ENCODE measurements around the gene CTXN3.

Gene CTXN3

DNA sequence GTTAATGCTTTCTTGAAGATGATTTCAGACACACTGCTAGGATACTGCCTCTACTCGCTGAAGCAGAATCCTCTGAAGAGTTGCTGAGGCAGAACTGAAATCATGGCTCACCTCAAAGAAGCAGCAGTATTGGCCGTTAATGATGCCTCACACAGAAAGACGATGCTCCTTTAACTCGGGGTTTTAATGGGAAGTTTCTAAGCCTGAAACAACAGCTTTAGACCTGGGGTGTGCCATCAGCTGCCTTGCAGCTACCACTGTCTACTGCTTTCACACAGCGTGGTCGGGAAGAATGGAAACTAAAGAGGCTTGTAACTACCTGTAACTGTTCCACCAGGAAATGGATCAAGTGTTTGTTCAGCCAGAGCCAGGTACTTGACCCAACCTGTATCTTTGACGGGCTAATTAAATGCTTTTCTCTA, at the start of gene CTXN3:
Gene CTXN3 (plus strand): TSS at position 65 of the 422 bp plus-strand sequence. CDS start 8,440 bp downstream, outside the sequence.
- no peak for DNase-seq

DNA sequence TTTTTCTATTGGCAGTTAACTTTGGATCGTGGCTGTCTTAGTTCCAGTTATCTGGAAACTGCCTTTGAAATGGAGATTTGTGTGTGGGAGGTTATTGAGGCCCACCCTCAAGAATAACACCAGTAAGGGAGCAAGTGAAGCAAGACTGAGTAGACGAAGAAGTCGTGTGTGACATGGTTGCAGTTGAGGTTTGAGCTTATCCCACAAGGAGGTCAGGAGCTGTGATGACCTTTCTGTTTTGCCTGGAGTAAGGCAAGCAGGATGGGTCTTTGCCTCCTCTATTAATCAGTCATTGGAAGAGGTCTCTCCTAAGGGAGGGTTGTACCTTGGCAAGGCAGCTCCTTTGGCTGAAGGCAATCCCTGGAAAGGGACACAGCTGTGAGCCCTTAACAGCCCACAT, 49.6 kb upstream of the CTXN3 start:
- no peak for DNase-seq

DNA sequence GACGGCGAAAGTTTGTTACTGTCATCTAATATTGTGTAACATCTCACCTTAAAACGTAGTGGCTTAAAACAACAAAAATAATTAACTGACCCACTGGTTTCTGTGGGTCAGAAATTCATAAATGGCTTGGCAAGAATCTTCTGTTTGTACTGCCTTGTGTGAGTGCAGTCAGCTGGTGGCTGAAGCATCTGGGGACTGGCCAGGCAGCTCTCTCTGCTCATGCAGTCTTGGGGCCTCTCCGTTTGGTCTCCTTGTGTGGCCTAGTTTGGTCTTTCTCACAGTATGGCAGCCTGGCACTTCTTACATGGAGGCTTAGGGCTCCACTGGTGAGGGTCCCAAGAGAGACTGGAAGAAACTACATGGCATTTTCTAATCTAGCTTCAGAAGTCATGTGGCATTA, 49.0 kb upstream of the CTXN3 start:
- no peak for DNase-seq

DNA sequence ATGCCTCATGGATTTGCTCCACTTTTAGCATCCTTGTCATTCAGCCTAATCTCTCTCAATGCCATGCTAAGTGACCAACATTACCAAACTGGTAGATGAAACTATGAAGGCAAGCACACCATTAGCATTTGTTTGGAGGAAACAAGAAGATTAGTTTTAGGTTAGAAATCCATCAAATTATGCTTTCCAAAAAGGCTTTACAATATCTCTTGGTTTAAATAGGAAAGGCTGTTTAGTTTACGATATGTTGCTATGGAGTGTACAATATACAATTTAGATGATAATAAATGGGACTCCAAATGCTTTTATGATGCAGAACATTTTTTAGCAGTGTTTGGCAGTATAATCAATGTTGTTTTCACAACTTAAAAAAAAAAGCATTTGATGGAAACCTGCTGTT, 47.8 kb upstream of the CTXN3 start:
- DNase-seq, result no peak

DNA sequence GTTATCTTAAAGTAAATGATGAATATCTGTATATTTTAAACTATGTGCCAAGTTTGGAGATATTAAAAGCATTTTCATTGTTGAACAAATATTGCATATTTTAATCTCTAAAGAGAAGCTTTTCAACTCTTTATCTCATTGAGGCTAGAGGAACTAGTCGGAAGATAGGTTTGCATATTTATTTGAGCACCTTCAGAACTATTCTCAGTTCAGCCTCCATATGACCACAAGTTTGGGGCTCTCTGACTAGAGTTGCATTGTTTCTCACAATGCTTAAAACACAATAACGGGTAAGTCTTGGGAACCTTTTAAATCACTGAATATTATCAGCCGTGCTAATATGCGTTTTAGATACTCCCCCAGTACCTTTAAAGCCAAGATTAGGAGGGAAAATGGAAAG, 47.3 kb upstream of the CTXN3 start:
- DNase-seq, result no peak

DNA sequence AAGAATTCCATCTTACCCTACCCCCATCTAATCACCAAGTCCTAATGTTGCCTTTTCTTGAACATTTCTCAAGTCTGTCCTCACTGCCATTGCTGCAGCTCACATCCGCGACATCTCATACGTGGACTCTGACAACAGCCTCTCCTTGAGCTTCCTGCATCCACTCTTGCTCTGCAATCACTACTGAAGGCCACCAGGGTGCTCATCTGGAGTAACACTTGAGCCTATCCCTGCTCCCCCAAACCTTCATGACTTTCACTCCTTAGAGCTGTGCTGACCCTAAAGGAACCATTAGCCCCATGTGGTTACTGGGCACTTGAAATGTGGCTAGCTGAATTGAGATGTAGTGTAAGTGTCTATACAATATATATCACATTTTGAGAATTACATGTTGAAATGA, 46.4 kb upstream of the CTXN3 start:
- no peak for DNase-seq

DNA sequence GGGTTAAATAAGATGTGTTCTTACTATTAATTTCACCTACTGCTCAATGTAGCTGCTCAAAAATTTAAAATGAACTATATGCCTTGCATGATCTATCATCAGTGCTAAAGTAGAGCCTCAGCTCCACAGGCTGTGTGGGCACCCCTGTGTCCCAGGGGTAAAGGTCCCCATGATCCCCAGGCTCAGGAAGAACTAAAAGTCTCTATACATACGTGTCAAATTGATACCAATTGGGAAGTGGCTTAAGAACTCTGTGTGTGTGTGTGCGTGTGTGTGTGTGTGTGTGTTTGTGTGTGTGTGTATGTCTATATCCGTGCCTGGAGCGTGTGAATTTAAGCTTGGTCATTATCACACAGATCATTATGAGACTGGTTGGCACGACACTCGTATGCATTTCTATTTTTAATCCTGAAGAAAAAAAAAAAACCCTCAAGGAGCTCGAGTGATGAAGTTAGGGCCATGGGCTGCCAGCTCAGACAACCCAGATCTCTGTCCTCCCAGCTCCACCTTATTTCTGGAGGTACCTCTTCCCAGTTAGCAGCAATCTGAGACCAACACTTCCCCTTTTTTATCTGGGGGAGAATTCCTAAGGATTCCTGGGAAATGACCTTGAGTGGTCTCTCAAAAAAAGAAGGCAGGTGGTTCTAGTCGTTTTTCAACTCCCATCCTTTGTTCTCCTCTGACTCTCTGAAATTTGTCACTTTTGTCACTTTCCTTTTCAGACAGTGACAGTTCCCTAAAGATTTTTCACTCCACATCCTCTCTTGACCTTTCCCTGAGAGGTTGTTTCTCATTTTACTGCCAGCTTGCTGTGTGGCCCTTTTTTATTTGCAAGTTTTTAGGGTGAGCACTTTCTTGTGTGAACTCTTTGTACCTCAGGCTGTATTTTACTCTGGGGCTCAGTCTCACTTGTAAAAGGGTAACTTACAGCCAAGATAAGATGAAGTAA, 45.7 kb upstream of the CTXN3 start:
- no peak for DNase-seq

DNA sequence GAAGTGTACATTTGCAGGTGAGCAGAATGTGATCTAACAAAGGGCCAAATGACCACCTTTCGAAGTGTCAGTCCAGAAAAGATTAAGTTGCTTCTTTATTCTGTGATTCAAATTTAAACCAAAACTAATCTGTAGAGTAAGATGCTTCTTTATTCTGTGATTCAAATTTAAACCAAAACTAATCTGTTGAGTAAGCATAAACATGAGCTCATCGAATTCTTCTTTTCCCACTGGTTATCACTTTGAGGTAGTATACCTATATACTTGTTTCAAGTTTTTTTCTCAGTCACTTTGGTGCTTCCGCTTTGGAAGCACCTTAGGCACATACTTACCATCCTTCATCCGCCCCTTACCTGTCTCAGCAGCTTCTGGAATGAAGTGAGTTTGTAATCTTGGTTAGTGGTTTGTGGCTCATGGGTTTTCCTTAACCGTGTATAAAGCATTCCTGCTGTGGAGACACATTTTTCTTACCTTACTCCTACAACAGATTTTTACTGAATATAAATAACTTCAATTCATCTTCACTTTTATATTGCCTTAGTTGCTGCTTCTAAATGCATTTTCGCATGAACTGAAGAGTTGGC, 40.7 kb upstream of the CTXN3 start:
- DNase-seq, result no peak

DNA sequence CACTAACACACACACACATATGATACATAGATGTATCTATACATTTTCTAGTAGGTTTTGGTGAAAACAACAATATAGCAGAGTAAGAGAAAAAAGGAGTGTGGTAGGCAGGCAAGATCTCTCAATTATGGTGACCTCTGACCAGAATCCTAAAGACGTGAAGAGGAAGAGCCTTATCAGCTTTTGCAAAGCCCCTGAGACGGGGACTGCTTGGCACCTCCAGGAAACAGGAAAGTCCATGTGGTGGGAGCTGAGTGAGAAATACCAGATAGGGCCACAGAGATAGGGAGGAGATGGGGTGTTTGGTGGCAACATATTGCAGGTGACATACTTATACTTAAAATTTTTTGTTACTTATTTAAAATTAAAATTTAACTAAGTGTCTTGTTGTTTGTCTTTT, 39.9 kb upstream of the CTXN3 start:
- no peak for DNase-seq

DNA sequence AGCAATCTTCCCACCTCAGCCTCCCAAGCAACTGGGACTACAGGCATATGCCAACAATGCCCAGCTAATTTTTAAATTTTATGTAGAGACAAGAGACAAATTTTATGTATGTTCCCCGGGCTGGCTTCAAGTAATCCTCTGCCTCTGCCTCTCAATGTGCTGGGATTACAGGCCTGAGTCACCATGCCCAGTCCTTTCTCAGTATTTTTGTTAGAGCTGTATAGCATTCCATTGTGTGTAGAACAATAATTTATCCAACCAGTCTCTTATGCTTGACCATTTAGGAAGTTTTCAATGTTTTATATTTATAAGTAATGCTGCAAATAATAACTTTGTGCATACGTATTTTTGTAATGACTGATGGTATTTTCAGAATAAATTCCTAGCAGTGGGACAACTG, 38.9 kb upstream of the CTXN3 start:
- no peak for DNase-seq

DNA sequence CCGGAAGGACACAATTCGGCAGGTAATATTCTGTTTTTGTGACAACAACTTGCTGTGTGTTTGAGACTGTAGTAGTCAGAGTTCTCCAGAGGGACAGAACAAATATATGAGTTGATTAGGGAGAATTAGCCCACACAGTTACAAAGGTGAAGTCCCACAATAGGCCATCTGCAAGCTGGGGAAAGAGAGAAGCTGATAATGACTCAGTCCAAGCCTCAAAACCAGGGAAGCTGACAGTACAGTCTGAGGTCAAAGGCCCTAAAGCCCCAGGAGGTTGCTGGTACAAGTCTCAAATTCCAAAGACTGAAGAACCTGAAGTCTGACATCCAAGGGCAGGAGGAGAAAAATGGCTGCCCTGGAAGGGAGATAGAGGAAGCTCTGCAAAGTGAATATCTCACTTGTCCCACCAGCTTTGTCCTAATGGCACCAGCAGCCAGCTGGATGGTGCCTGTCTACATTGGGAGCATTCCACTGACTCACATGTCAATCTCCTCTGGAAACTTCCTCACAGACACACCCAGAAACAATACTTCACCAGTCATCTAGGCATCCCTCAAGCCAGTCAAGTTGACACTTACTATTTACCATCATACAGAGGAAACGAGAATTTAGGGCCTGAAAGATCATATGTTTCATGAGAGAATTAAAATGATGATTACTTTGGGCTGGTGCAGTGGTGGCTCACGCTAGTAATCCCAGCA, 36.3 kb upstream of the CTXN3 start:
- no peak for DNase-seq

DNA sequence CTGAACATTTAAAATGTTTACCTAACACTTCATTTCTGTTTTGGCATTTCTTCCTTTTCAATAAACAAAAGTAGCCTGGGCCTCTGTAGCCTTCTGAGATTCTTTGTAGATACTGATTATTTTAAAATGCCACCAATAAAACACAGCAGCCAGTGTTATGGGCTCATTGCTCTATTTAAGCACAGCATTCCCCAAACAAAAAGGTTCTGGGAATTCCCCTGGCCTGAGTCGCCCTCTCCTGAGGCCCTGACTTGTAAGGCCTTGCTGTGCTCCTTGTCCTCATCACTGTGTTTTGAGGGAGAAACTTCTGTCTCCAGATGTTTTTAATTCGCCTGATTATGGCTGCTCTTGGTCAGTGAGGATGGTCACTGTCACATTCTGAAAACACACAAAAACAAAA, 33.0 kb upstream of the CTXN3 start:
- no peak for DNase-seq

DNA sequence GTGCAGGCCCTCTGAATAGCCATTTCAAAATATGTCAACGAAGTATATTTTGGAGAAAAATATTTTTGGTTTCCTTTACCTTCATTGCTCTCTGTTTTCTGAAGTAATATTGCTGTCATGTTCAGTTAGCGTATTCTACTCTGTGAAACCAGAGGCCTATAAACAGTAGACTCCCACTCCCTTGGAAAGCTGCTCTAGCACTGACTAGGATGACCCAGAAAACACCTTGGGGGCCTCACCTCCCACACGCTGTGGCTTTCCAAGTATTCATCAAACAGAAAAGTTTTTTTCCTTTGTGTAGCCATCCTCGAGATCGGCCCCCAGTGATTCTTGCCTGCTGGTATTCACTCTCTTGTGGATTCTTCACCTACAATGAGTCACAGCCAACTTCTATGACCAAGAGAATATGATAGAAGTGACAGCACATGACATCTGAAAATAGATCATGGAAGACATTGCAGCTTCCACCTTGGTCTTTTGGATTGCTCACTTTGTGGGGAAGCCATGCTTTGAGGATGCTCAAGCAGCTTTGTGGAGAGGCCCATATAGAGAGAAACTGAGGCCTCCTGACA, 28.9 kb upstream of the CTXN3 start:
- no peak for DNase-seq

DNA sequence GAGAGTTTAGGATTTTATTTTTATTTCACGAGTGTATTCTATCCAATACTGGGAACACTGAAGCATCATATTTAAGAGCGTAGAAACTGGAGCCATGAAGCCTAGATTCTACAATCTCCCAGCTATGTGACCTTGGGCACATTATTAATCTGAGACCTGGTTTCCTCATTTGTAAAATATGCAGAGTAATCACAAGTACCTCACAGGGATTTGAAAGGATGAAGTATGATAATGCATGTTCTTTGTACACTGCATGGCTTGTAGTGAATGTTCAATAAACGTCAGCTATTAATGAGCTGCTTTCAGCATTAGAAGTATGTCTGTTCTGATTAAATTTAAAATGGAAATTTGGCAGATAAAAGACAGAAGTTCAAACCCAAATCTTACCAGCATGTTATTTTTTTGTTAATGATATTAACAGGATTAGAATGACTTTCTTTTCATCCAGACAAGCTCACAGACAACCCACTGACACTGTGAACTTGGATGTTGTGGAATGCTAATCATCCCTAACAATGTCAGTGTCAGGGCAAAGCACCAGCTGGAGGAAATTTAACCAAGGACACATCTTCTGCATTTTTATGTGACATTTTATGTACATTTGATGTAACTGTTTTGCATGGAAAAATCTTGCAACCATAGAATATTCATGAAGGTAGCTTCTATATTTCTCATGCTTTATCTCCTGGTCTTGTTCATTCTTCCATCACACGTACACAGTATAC, 27.1 kb upstream of the CTXN3 start:
- no peak for DNase-seq

DNA sequence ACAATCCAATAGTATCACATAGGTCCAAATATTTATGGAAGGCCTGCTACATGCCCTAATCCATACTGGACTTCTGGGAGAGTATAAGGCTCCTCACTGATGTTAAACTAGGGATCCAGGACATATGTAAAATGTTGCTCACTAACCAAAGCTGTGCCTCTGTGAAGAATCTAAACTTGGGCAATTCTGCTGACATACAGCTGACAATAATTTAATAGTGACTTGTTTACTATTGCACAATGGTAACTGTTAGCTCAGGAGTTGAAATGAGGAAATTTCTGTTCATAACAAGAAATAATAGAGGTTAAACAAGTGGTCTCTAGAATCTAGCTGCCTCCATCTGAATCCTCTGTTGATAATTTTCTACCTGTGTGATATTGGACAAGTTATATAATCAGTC, 14.9 kb upstream of the CTXN3 start:
- no peak for DNase-seq

DNA sequence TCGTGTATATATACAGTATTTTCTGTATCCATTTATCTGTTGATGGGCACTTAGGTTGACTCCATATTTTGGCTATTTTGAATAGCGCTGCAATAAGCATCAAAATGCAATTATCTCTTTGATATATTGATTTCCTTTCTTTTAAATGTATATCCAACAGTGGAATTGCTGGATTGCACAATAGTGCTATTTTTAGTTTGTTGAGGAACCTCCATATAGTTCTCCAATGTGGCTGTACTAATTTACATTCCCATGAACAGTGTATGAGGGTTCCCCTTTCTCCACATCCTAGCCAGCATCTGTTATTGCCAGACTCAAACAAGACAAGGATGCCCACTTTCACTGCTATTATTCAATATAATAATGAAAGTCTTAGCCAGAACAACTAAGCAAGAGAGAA, 9.1 kb upstream of the CTXN3 start:
- DNase-seq, result no peak

DNA sequence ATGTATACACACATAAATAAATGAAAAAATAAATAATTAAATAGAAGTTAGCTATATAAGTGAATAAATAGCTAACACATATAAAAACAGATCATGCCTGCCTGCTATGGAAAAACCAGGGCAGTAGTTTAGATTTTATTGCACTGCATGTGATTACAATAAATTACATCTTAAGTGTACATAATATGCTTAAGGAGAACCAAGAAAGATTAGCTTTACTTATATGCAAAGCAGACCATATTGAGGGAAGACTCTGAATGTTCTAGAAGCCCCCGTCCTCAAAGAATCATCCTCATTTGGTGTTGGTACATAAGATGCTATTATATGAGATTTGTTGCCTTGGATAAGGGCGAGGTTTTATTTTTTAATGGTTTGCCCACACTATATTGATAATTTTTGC, 5.9 kb upstream of the CTXN3 start:
- DNase-seq, result no peak

DNA sequence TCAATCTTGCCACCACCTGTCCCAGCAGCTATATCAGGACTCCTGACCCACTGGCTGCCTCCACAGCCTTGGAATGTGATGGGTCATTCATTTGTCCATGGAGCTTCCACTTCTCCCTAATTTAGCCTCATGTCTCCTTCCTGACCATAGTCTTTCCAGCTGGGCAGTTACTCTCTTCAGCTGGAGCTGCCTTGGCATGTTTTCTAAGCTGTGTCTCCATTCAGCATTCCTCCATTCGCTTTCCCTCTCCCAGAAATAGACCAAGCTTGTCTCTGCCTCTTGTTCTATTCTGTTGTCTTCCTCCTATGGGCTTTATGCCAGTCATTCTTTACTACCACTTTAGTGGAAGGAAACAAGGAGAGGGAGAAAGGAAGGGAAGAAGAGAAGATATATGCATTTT, 5.3 kb upstream of the CTXN3 start:
- DNase-seq, result no peak

DNA sequence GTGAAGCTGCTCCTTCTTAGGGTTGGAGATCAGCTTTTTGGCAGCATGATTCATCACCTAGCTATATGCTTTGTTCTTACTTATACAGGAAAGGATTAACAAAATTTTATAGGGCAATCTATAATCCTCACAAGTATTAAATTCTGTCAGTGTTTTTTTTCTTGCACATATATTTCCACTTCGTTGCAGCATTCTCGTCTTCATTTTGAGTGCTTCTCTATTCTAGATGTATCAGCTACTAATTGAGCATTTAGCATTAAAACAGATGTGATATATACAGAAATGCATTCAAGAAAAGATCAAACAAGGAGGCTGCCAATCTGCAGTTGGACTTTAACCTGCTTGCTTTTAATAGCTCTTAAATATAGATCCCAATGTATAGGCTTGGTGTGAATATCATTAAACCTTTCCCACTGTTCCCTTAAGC, 3.6 kb upstream of the CTXN3 start:
- DNase-seq, result no peak

DNA sequence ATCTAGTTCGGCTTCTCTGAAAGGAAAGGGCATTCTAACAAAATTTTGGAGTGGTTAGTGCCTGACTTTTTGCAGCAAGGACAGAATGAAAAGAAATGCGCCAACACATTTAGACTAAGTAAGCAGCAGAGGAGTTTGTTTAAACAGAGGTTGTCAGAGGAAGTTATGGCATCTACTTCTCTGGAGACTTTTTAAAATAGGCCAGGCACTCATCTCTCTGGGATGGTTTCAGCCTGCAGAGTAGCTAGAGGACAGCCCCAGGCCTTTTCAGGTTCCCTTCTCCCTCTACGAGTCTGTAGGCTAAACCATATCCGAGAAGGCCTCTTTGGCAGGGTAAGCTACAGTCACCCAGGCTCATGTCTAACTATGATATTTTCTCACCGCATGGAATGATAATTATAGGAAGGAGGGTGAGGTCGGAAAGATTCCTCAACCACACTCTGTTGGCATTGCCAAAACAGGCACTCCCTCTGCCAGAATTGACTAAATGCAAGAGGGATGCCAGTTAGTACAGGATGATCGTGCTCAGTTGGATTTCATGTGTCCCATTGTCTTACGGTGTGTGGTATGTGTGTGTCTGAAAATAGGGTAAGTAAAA, 1.4 kb upstream of the CTXN3 start:
- DNase-seq, result no peak

DNA sequence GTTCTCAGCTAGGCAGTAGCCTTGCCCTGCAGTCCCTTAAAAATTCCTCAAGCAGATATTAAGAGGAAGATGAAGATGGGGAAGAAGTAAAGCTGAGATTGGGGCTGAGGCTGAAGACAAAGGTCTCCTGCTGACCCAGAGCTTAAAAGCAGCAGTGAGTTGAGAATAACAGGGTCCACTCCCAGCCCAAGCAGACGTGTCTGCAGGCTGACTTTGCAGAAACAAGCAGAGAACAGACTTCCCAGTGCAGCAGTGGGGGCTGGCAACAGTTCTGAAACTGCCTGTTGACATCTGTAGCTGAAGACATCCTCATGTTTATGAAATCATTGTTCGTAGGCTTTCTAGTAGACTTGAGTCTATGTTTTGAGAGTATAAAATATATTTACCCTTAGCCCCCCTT, 1.1 kb downstream of the CTXN3 start:
- no peak for DNase-seq

DNA sequence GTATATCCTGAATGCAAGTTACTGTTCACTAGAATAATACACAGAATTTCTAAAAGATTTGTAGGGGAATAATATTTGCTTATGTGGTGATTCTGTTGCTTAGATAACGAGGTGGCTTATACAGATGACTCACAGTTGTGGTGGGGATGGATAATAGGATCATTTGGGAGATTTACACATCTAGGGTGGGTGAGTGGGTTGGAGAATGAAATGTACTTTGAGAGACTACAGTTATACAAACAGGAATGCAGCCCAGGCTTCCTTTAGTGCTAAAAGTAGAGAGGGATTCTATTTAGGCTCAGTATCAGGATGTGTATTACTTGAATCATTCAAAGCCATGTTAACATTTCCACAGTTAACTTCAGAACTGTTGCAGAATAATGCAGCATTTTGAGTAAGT, 1.8 kb downstream of the CTXN3 start:
- DNase-seq, result no peak

Data from NK-92 treated with Interleukin-12 subunit alpha and Interleukin-12 subunit beta, amount 100 ng/mL, for 24 hours (cell line).